ENCODE results near the gene SACM1L.

DNA sequence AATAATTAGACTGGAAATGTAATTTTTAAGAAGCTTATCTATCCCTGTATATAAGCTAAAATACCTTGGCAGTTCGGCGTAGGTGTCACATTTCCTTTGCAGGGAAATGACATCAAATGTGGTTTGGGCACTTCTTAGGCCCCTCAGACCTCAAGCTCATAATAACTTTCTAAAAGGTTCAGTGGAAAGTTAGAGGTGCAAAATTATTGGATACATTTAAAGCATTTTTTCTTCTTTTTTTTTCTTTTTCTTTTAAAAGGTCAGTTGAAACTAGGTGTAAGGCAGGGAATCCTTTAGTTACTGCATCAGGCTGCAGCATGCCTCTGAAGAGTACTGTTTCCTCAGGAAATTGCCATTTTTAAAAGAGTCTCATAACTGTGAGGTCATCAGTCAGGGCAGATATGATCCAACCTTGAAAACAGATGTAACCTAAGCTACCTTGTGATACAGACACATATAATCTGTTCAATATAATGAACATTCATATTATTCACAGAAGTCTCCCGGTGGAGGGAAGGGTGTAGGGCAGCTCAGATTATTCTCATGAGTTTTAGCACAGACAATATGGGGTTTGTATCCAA, 4.8 kb downstream of the SACM1L start:
- TF ChIP-seq, protein P1, sequence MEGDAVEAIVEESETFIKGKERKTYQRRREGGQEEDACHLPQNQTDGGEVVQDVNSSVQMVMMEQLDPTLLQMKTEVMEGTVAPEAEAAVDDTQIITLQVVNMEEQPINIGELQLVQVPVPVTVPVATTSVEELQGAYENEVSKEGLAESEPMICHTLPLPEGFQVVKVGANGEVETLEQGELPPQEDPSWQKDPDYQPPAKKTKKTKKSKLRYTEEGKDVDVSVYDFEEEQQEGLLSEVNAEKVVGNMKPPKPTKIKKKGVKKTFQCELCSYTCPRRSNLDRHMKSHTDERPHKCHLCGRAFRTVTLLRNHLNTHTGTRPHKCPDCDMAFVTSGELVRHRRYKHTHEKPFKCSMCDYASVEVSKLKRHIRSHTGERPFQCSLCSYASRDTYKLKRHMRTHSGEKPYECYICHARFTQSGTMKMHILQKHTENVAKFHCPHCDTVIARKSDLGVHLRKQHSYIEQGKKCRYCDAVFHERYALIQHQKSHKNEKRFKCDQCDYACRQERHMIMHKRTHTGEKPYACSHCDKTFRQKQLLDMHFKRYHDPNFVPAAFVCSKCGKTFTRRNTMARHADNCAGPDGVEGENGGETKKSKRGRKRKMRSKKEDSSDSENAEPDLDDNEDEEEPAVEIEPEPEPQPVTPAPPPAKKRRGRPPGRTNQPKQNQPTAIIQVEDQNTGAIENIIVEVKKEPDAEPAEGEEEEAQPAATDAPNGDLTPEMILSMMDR (conservative IDR thresholded peaks at IDR 0.05; ENCODE audit: low read depth, low read length), result no peak
- TF ChIP-seq RFX5 (IDR thresholded peaks at IDR 0.05; ENCODE audit: low read depth, low read length), result no peak

Measured in IMR-90 (cell line).